Fibroblast of mammary gland (primary cell): ENCODE results near the gene SLC15A5.
A peak's percentile ranks its signal among the peaks of the same experiment; 100 is the strongest.

Experiments used
- DNase-seq: peaks from one replicate; pipeline ENCODE4 v3.0.0-alpha.2; 2010; ENCODE audit warnings: low read depth
- H3K4me3 ChIP-seq: 2 replicates; pipeline ENCODE4 v1.5.1; 2011; ENCODE audit warnings: low read depth, mild to moderate bottlenecking, low read length, moderate library complexity; ENCODE audit not compliant: control insufficient read depth
- CTCF ChIP-seq: conservative IDR thresholded peaks from 2 replicates; pipeline ENCODE4 v1.5.1; 2011; ENCODE audit warnings: low read depth, low read length, inconsistent platforms; ENCODE audit not compliant: control insufficient read depth, insufficient read depth

SLC15A5 gene

GRCh38 chr12:16277585-16277984 lies at the start of gene SLC15A5:
SLC15A5 (minus strand) TSS chr12:16277685; CDS start chr12:16277685, 0 bp downstream.
- no peak for DNase-seq
- no peak for TF ChIP-seq CTCF
- H3K4me3 ChIP-seq, result no peak within 1 kb of the TSS

- TF ChIP-seq CTCF, result no peak
- DNase-seq, result no peak
- H3K4me3 ChIP-seq, result no peak overlapping the region
These were observed 47.9 kb upstream of the SLC15A5 start for GRCh38 chr12:16325426-16325825.

- no peak for DNase-seq
- no peak for TF ChIP-seq CTCF
- no peak overlapping the region for H3K4me3 ChIP-seq
These were observed 47.3 kb upstream of the SLC15A5 start for GRCh38 chr12:16324772-16325171.

GRCh38 chr12:16324272-16324671 lies 46.8 kb upstream of the SLC15A5 start:
- H3K4me3 ChIP-seq, result no peak overlapping the region
- DNase-seq, result no peak
- TF ChIP-seq CTCF, result no peak

- no peak for DNase-seq
- no peak for TF ChIP-seq CTCF
- no peak overlapping the region for H3K4me3 ChIP-seq
These were observed 46.2 kb upstream of the SLC15A5 start for GRCh38 chr12:16323638-16324037.

- DNase-seq, result peak; percentile 73
- TF ChIP-seq CTCF, result no peak
- H3K4me3 ChIP-seq, result no peak overlapping the region
These were observed 45.5 kb upstream of the SLC15A5 start for GRCh38 chr12:16323010-16323409.

- H3K4me3 ChIP-seq, result no peak overlapping the region
- TF ChIP-seq CTCF, result no peak
- DNase-seq, result no peak
These were observed 33.4 kb upstream of the SLC15A5 start for GRCh38 chr12:16310934-16311333.
